ENCODE measurements around the gene HACD4.
"Not testable (repeated sequence)": the region's sequence is repeated elsewhere in the genome, so short reads cannot be mapped to it uniquely, and the experiment has no call there.

The HACD4 gene

GRCh38 chr9:21015995-21016394 lies 15.4 kb downstream of the HACD4 start:
- DNase-seq: no peak

- DNase-seq: no peak
Observed at GRCh38 chr9:21015129-21015815, 16.2 kb downstream of the HACD4 start.

- DNase-seq: no peak
Observed at GRCh38 chr9:21002040-21002439, 29.4 kb downstream of the HACD4 start.

- DNase-seq: no peak
Observed at GRCh38 chr9:21001581-21001980, 29.9 kb downstream of the HACD4 start.

GRCh38 chr9:20997503-20998076 lies 33.9 kb downstream of the HACD4 start:
- no peak for DNase-seq

GRCh38 chr9:20996809-20997208 lies 34.6 kb downstream of the HACD4 start:
- DNase-seq: no peak

GRCh38 chr9:20995616-20996015 lies 35.8 kb downstream of the HACD4 start:
- no peak for DNase-seq

- no peak for DNase-seq
Observed at GRCh38 chr9:20994486-20994885, 37.0 kb downstream of the HACD4 start.

GRCh38 chr9:20990867-20991266 lies 40.6 kb downstream of the HACD4 start:
- DNase-seq: no peak

- DNase-seq: no peak
Observed at GRCh38 chr9:20989923-20990341, 41.5 kb downstream of the HACD4 start.

- no peak for DNase-seq
Observed at GRCh38 chr9:20988671-20989315, 42.6 kb downstream of the HACD4 start.

GRCh38 chr9:20988061-20988460 lies 43.4 kb downstream of the HACD4 start:
- DNase-seq: no peak

GRCh38 chr9:20987521-20987920 lies 43.9 kb downstream of the HACD4 start:
- no peak for DNase-seq

- no peak for DNase-seq
Observed at GRCh38 chr9:20985851-20986600, 45.4 kb downstream of the HACD4 start.

GRCh38 chr9:20984506-20984905 lies 46.9 kb downstream of the HACD4 start:
- no peak for DNase-seq

- no peak for DNase-seq
Observed at GRCh38 chr9:20981486-20981885, 50.0 kb downstream of the HACD4 start.

- DNase-seq: no peak
Observed at GRCh38 chr9:20980832-20981455, 50.5 kb downstream of the HACD4 start.

- no peak for DNase-seq
Observed at GRCh38 chr9:20978249-20978648, 53.2 kb downstream of the HACD4 start.

- DNase-seq: not testable (repeated sequence)
Observed at GRCh38 chr9:20974191-20974938, 57.1 kb downstream of the HACD4 start.

GRCh38 chr9:20973246-20973947 lies 58.0 kb downstream of the HACD4 start:
- DNase-seq: not testable (repeated sequence)

GRCh38 chr9:20972684-20973083 lies 58.8 kb downstream of the HACD4 start:
- no peak for DNase-seq

Data from DMS79 (cell line).